Lung (tissue), 12 donors: ENCODE results near the gene OR10A6. TPM values are rescaled to one million over a fixed set of nuclear protein-coding genes. Genes with fewer than 3 reads are reported as not detected.

ENCODE experiments used
- ATAC-seq: fragments of 200-7000 bp; cut with Tn5 transposase; one replicate; pipeline ENCODE4 v1.9.1; 2020; ENCODE audit warnings: moderate number of reproducible peaks; ENCODE audit not compliant: insufficient read depth, low FRiP score
- DNase-seq, 3 donors: peaks; one replicate each; pipeline ENCODE4 v3.0.0-alpha.2; 2013 to 2017
- H3K27ac ChIP-seq, 2 donors: one replicate each; pipeline ENCODE4 v1.5.1; 2013; ENCODE audit warnings: mild to moderate bottlenecking in 2 of 2, moderate library complexity in 2 of 2, control low read depth in 1 of 2, inconsistent platforms in 1 of 2, low read depth in 1 of 2, low read length in 1 of 2
- H3K27me3 ChIP-seq, 3 donors: one replicate each; pipeline ENCODE4 v1.5.1; 2013; ENCODE audit warnings: low read length in 2 of 3; ENCODE audit not compliant: control insufficient read depth in 3 of 3, insufficient read depth in 3 of 3
- H3K36me3 ChIP-seq, 4 donors: one replicate each; pipeline ENCODE4 v1.5.1; 2013; ENCODE audit warnings: low read length in 4 of 4, mild to moderate bottlenecking in 1 of 4, moderate library complexity in 1 of 4; ENCODE audit not compliant: control insufficient read depth in 4 of 4, insufficient read depth in 4 of 4
- H3K4me1 ChIP-seq, 5 donors: one replicate each; pipeline ENCODE4 v1.5.1; 2013; ENCODE audit warnings: low read length in 5 of 5, mild to moderate bottlenecking in 2 of 5, moderate library complexity in 1 of 5; ENCODE audit not compliant: control insufficient read depth in 5 of 5, insufficient read depth in 5 of 5
- H3K4me3 ChIP-seq: one replicate; pipeline ENCODE4 v1.5.1; 2013; ENCODE audit warnings: mild to moderate bottlenecking, control low read depth, moderate library complexity
- H3K9ac ChIP-seq, 2 donors: one replicate each; pipeline ENCODE4 v1.5.1; 2013; ENCODE audit warnings: low read length in 2 of 2, control low read depth in 1 of 2; ENCODE audit not compliant: insufficient read depth in 1 of 2
- H3K9me3 ChIP-seq, 4 donors: one replicate each; pipeline ENCODE4 v1.5.1; 2013; ENCODE audit warnings: low read length in 3 of 4, mild to moderate bottlenecking in 1 of 4, moderate library complexity in 1 of 4; ENCODE audit not compliant: control insufficient read depth in 4 of 4, insufficient read depth in 3 of 4
- CTCF ChIP-seq: IDR thresholded peaks from 2 replicates; pipeline ENCODE4 v1.5.1; 2012; ENCODE audit warnings: mild to moderate bottlenecking; ENCODE audit errors: control extremely low read depth, extremely low read depth
- WGBS, 2 donors: extraction: QIAGEN DNeasy Blood & Tissue Kit; methylation state at CpG; one replicate each; pipeline ENCODE4 v1.1.7; 2013; 5-methylcytosine and 5-hydroxymethylcytosine counted together
- polyA plus RNA-seq, 2 donors: library from polyadenylated mRNA; stranded (reverse); fragments of 200-250 nt; gene quantifications; one replicate each; pipeline ENCODE4 v1.2.1, GENCODE V29; 2013
- total RNA-seq, 2 donors: library from RNA; depleted of rRNA in 1 of 2; stranded (reverse); fragments of >200 nt in 1 of 2; gene quantifications; one replicate each; pipeline ENCODE4 v1.2.1, GENCODE V29; 2014 to 2021
- donor health status: control.
- donor health status: control.
- donor health status: Bipolar disorder and iron deficiency.
- donor health status: healthy.
- donor health status: DM: yes; HTN: yes; CAD: no.

OR10A6 gene
- total and polyA plus RNA-seq, 4 donors, result not detected

- ATAC-seq (no peak), DNase-seq (no peak)
- H3K4me3 ChIP-seq, result no peak overlapping the region
- no peak overlapping the region for H3K9ac ChIP-seq
- no peaks in the 10 kb centered on the region for H3K9me3 ChIP-seq
- no peak overlapping the region for H3K27ac ChIP-seq
- H3K36me3 ChIP-seq, result no peaks in the 10 kb centered on the region
- TF ChIP-seq CTCF, result no peak
- H3K27me3 ChIP-seq, result no peaks in the 10 kb centered on the region
- H3K4me1 ChIP-seq, result no peaks in the 10 kb centered on the region
These were observed 40.8 kb upstream of the OR10A6 start for GRCh38 chr11:7971846-7972245.

GRCh38 chr11:7969756-7970646, 38.9 kb upstream of the OR10A6 start:
- 64 to 69% methylated on average over 3 of the region's 3 CpGs for WGBS, 2 donors
- Histone ChIP-seq H3K27me3 (no peaks in the 10 kb centered on the region), H3K4me1 (no peaks in the 10 kb centered on the region), H3K9ac (no peak overlapping the region), H3K36me3 (no peaks in the 10 kb centered on the region), H3K27ac (no peak overlapping the region), H3K9me3 (no peaks in the 10 kb centered on the region), H3K4me3 (no peak overlapping the region)
- no peak for ATAC-seq
- TF ChIP-seq CTCF, result no peak
- DNase-seq, result no peak

- no peak overlapping the region for H3K27ac ChIP-seq
- H3K9me3 ChIP-seq, result no peaks in the 10 kb centered on the region
- no peaks in the 10 kb centered on the region for H3K4me1 ChIP-seq
- 77 to 87% methylated on average over 2 of the region's 2 CpGs for WGBS, 2 donors
- no peak for TF ChIP-seq CTCF
- H3K4me3 ChIP-seq, result no peak overlapping the region
- ATAC-seq, result no peak
- H3K27me3 ChIP-seq, result no peaks in the 10 kb centered on the region
- H3K36me3 ChIP-seq, result no peaks in the 10 kb centered on the region
- no peak overlapping the region for H3K9ac ChIP-seq
- no peak for DNase-seq
These were observed 37.6 kb upstream of the OR10A6 start for GRCh38 chr11:7968686-7969085.
